ENCODE data around the gene ZSWIM3. TPM values are rescaled to one million over a fixed set of nuclear protein-coding genes. Genes with fewer than 3 reads are reported as not detected.
"Not testable (repeated sequence)": the region's sequence is repeated elsewhere in the genome, so short reads cannot be mapped to it uniquely, and the experiment has no call there.

Gene ZSWIM3
- total and polyA plus RNA-seq, 8 donors, result 0.46 to 2.2 (median 1.3) TPM

- TF ChIP-seq CTCF (IDR thresholded peaks at IDR 0.05), result no peak
- Histone ChIP-seq H3K4me1 (peaks cover 0 to 2% (median 0%) of the 10 kb centered on the region in 3 donors), H3K4me3 (no peak overlapping the region), H3K27me3 (no peaks in the 10 kb centered on the region), H3K36me3 (peaks cover 0 to 21% (median 0%) of the 10 kb centered on the region in 3 donors), H3K27ac (no peak overlapping the region), H3K9me3 (no peaks in the 10 kb centered on the region)
- ATAC-seq (no peak), DNase-seq (no peak), FAIRE-seq (no peak)
- 92 to 93% methylated on average over 7 of the region's 7 CpGs for WGBS, 2 donors
- intact Hi-C loops (cut with DNase I), result no loop called here
Observed at GRCh38 chr20:45897692-45898091, 40.3 kb downstream of the ZSWIM3 start.

GRCh38 chr20:45898285-45898684, 40.9 kb downstream of the ZSWIM3 start:
- intact Hi-C loops (cut with DNase I), result no loop called here
- DNase-seq (no peak), ATAC-seq (no peak), FAIRE-seq (no peak)
- H3K36me3 ChIP-seq, result peaks cover 0 to 22% (median 0%) of the 10 kb centered on the region in 3 donors
- H3K4me1 ChIP-seq, result no peaks in the 10 kb centered on the region
- TF ChIP-seq CTCF (IDR thresholded peaks at IDR 0.05), result no peak
- H3K27me3 ChIP-seq, result no peaks in the 10 kb centered on the region
- no peaks in the 10 kb centered on the region for H3K9me3 ChIP-seq
- H3K27ac ChIP-seq, result no peak overlapping the region
- no peak overlapping the region for H3K4me3 ChIP-seq
- whole genome bisulfite sequencing, 2 donors, result 90 to 91% methylated on average over 12 of the region's 12 CpGs

- no peaks in the 10 kb centered on the region for H3K9me3 ChIP-seq
Observed at GRCh38 chr20:45899046-45899835, 41.8 kb downstream of the ZSWIM3 start.

GRCh38 chr20:45901332-45901731, 43.9 kb downstream of the ZSWIM3 start:
- WGBS, 2 donors, result 90 to 93% methylated on average over 6 of the region's 6 CpGs
- H3K4me1 ChIP-seq; intact Hi-C loops (cut with DNase I); H3K27me3 ChIP-seq; H3K4me3 ChIP-seq; ATAC-seq; H3K9me3 ChIP-seq; H3K27ac ChIP-seq; DNase-seq; FAIRE-seq: not testable (repeated sequence)
- H3K36me3 ChIP-seq, result peaks cover 0 to 39% (median 0%) of the 10 kb centered on the region in 3 donors

More at GRCh38 chr20:45899046-45899835, 41.8 kb downstream of the ZSWIM3 start:
- ATAC-seq (no peak), DNase-seq (no peak), FAIRE-seq (no peak)
- intact Hi-C loops (cut with DNase I), result no loop called here
- Histone ChIP-seq H3K27me3 (no peaks in the 10 kb centered on the region), H3K27ac (no peak overlapping the region), H3K4me1 (no peaks in the 10 kb centered on the region), H3K36me3 (peaks cover 0 to 24% (median 0%) of the 10 kb centered on the region in 3 donors), H3K4me3 (no peak overlapping the region)
- no peak for TF ChIP-seq CTCF (IDR thresholded peaks at IDR 0.05)
- WGBS, 2 donors, result 78 to 88% methylated on average over 9 to 13 of the region's 13 CpGs

- ATAC-seq, result peak in 1 of 4 donors; percentile 14
- Histone ChIP-seq H3K27ac (no peak overlapping the region), H3K4me3 (no peak overlapping the region), H3K36me3 (peaks cover 0 to 39% (median 0%) of the 10 kb centered on the region in 3 donors), H3K9me3 (no peaks in the 10 kb centered on the region), H3K27me3 (no peaks in the 10 kb centered on the region), H3K4me1 (no peaks in the 10 kb centered on the region)
- 92 to 95% methylated on average over 14 of the region's 14 CpGs for WGBS, 2 donors
- FAIRE-seq, result no peak
- intact Hi-C loops (cut with DNase I), result no loop called here
- no peak for TF ChIP-seq CTCF (IDR thresholded peaks at IDR 0.05)
- no peak for DNase-seq
Observed at GRCh38 chr20:45902199-45902701, 44.8 kb downstream of the ZSWIM3 start.
